Embryonic facial prominence (tissue), 1 donor: ENCODE results near the gene LRRC27.

ENCODE experiments used
- DNase-seq: peaks from one replicate; pipeline ENCODE4 v3.0.0-alpha.2; 2016; ENCODE audit errors: extremely low spot score

Gene LRRC27

GRCh38 chr10:132413226-132414205 lies 81.5 kb downstream of the LRRC27 start:
- DNase-seq: no peak

GRCh38 chr10:132414402-132415016 lies 82.5 kb downstream of the LRRC27 start:
- no peak for DNase-seq

DNA sequence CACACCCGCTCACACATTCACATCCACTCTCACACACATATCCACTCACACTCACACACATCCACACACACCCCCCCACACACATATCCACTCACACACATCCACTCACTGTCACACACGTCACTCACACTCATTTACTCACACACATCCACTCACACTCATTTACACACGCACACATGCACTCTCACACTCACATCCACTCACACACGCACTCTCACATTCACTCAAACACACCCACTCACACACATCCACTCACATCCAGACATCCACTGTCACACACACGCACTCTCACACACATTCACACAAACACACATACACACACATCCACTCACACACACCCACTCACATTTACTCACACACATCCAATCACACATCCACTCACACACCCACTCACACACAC lies 83.3 kb downstream of the LRRC27 start:
- DNase-seq: no peak

GRCh38 chr10:132415956-132416355 lies 84.0 kb downstream of the LRRC27 start:
- DNase-seq: no peak

DNA sequence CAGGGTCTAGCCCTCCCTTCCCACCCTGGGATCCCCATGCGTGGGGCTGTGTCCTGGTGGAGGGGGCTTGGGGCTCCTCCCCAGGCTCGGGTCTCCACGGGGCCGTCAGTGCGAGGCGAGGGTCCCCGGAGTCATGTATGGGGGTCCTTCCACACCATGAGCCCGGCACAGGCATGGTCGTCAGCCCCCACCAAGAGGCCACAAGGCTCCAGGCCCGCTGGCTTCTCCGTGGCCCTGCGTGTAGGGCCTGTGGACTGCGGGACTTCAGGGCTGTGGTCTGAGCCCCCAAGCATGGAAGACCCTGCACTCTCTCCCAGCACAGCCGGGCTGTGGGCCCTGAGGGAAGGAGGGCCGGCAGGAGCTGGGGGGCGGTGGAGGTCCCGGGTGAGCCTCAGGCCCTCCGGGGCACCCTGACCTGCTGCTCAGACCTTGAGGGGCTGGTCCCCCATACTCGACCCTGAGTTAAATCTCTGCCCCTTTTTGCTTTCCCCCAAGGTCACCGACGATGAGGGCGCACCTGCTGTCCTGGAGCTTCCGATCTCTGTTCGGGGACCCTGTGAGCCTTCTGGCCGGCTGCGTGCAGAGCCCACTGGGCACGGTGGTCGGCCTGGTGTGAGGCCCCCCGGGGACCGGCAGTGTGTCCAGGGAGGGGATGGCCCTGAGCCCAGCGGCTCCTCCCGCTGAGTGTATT lies 84.7 kb downstream of the LRRC27 start:
- no peak for DNase-seq

DNA sequence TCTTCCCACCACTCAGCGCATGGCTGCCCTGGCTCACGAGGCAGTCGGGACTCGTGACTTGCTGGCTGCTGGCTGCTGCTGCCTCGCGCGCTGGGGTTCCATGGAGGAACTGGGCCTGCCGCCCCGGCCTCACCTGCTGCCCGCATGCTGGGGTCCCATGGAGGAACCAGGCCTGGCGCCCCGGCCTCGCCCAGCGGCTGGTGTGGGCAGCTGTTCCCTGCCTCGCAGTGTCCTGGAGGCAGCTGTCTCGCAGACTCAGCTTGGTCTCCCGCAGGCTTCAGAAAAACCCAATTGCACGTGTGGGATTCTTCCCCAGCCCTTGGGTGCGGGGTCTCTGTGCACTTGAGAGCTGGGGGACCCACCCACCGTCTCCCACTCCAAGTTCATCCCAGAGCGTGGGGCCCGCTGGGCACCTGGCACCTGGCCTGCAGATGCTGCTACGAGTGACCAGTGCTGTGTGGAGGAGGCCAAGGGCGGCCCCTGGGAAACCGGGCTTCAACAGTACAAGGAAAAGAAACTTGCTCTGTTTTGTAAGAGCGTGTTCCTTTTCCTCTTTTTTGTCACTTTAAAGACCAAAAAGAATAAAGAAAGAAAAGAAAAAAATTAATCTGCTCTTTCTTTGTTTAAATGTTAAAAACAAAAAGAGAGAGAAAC lies 85.4 kb downstream of the LRRC27 start:
- DNase-seq: no peak

- no peak for DNase-seq
Observed at GRCh38 chr10:132417957-132418441, 86.0 kb downstream of the LRRC27 start.

DNA sequence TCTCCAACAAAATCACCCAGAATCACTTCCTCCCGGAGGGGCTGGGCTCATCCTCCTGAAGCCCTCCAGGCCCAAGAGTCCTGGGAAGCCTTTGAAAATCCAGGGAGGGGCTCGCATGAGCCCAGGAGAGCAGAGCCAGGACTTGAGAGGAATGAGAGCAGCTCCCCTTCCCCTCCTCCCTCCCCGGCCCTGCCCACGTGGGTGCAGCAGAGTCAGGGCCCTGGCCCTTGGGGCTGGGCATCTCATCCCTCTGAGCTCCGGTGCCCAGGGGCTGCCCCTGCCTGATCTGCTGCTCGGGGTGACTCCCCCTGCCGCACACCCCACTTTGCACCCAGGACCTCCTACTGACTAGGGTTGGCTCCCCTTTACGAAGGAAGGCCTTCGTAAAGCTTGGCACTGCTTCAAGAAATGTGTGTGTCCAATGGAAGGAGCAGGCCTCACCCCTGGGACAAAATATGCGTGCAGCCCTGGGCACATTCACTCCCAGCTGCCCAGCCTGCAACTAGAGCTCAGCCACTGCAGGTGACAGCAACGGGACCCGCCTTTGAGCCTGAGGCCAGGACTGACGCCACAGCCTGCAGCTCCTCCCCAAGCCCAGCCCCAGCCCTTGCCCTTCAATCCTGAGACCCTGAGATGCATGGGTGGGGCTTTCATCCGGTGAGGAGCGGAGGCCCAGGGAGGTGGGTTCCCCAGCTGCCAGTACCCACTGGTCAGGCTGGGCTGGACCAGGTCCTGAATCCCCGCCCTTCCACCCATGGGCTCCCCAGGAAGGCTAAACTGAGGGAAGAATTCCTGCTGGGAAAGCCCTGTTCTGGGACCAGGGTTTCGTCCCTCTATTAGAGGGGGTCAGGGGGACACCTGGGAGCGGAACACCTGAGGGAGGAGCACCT lies 86.8 kb downstream of the LRRC27 start:
- DNase-seq: no peak

GRCh38 chr10:132419538-132420468 lies 87.8 kb downstream of the LRRC27 start:
- no peak for DNase-seq

- no peak for DNase-seq
Observed at GRCh38 chr10:132420469-132420980, 88.5 kb downstream of the LRRC27 start.

- no peak for DNase-seq
Observed at GRCh38 chr10:132420981-132421846, 89.2 kb downstream of the LRRC27 start.

- no peak for DNase-seq
Observed at GRCh38 chr10:132421847-132422751, 90.1 kb downstream of the LRRC27 start.

- DNase-seq: no peak
Observed at GRCh38 chr10:132422903-132423825, 91.2 kb downstream of the LRRC27 start.

DNA sequence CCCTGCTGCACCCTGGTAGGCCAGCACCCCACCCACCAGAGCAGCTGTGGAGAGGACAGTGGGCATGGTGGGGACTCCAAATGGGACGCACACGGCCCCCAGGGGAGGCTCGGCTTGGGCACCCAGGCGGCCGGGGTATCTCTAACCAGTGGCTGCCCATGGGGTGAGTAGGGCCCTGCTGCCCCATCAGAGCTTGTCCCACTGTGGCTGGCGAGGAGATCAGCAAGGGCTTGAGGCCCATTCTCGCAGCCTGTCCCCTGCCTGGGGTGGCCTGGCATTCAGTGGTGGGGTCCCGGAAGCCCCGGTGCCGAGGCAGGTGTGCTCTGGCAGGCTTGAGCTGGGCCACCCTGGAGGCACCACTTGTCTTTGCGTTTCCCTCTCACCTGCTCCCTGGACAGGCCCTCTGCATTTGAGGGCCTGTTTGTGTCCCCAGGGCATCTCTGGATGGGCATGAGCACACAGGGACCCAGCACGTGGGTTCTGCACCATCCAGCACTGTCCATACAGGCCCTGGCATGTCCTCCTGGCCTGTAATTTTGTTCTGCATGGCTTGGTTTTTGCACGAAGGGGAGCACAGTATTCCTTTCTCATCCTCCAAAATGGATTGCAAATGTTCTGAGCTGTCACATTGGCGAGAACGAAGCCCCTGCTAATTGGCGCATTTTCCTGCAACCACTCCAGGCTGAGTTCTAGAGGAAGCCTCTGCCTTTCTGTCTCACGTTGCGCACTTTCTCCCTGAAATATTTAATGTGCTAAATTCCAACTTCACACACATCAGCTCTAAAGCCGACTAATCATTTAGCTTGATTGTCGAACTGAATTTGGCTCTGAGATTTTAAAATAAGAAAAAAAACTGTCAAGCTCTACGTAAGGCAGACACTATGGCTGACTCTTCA lies 92.2 kb downstream of the LRRC27 start:
- DNase-seq: no peak
